ENCODE results near the gene TUBB4B. TPM values are rescaled to one million over a fixed set of nuclear protein-coding genes. Genes with fewer than 3 reads are reported as not detected.
A peak's percentile ranks its signal among the peaks of the same experiment; 100 is the strongest.

Gene TUBB4B
- total RNA-seq, 2 experiments from 2014 or later, result 417 to 443 TPM

DNA sequence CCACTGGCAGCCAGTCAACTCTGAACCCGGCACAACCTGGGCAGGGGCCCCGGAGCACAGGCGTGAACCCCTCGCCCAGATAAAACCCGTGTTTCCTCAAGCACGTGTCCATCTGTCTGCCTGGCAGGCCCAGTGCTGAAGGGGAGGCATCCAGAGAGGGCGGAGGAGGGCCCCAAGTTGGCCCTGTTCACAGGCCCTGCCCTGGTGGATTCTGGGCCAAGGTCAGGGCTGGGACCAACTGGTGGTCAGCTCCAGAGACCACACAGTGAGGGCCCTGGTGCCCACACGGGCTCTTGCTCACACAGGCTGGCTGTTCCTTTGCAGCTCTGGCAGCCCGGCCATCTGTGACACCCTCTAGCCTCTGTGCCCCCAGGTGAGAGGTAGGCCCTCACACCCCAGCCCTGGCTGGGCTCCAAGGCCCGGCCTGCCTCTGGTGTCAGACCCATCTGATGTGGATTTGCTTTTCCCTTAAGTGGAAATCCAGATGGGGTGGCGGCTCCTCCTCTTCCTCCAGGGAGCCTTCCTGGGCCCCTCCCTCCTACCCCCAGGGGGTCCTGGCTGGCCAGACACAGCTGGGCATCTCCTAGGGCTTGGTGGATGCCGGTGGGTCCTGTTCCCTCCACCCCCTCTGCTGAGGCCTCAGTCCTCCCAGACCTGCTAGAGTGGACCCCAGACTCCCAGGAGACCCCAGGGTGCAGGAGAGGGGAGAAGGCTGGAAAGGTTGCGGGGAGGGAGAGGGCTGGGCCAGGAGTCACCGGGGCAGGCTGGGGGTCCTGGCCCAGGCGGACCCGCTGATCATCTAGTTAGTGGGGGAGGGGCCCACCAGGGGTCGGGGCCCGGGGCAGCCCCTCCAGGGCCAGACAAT, 9.5 kb downstream of the TUBB4B start:
- Histone ChIP-seq H3K9me3 (ENCODE audit: low read length) (no peaks in the 10 kb centered on the region), H3K36me3 (ENCODE audit: insufficient read depth, low read length) (0 out of 2 replicates have a peak, but pooled peaks cover 2% of the 10 kb centered on the region), H2AFZ (ENCODE audit: low read length) (no peak overlapping the region), H3K4me1 (ENCODE audit: insufficient read depth, low read length, poor library complexity, severe bottlenecking) (peaks cover 42% of the 10 kb centered on the region), H3K79me2 (ENCODE audit: insufficient read depth, low read depth, low read length) (peaks cover 3% of the 10 kb centered on the region; the same call in 1 of the 2 replicates), H3K4me3 (ENCODE audit: low read depth, low read length, poor library complexity, severe bottlenecking) (no peak overlapping the region), H3K27ac (ENCODE audit: low read depth, low read length, poor library complexity, severe bottlenecking) (no peak overlapping the region), H4K20me1 (ENCODE audit: insufficient read depth, low read length) (no peaks in the 10 kb centered on the region), H3K4me2 (ENCODE audit: low read length) (no peak overlapping the region), H3K9me2 (ENCODE audit: insufficient read depth, low read length) (no peaks in the 10 kb centered on the region)
- intact Hi-C loops (cut with micrococcal nuclease; ENCODE audit: unreplicated experiment), result no loop called here
- no TSS peak for BruUV-seq (replicated peaks)
- no peak for DNase-seq (ENCODE audit: low spot score)
- POLR2A ChIA-PET, result no interaction called here
- TF ChIP-seq EZH2phosphoT487 (IDR thresholded peaks at IDR 0.05; ENCODE audit: borderline replicate concordance, low read depth, low read length) (no peak), CTCF (conservative IDR thresholded peaks at IDR 0.05; ENCODE audit: low read length) (no peak)
- CTCF ChIA-PET (ENCODE audit: unreplicated experiment), result no interaction called here

- H3K4me1 ChIP-seq (ENCODE audit: insufficient read depth, low read length, poor library complexity, severe bottlenecking), result peaks cover 42% of the 10 kb centered on the region
- peak within 1 kb of the TSS; percentile 94; the same call in 1 of the 2 replicates for H3K4me2 ChIP-seq (ENCODE audit: low read length)
- BruUV-seq (replicated peaks), result no TSS peak
- no peak for TF ChIP-seq CTCF (conservative IDR thresholded peaks at IDR 0.05; ENCODE audit: low read length)
- TF ChIP-seq EZH2phosphoT487 (IDR thresholded peaks at IDR 0.05; ENCODE audit: borderline replicate concordance, low read depth, low read length), result no peak
- no peak for DNase-seq (ENCODE audit: low spot score)
- H3K9me2 ChIP-seq (ENCODE audit: insufficient read depth, low read length), result no peaks in the 10 kb centered on the region
- H3K4me3 ChIP-seq (ENCODE audit: low read depth, low read length, poor library complexity, severe bottlenecking), result no peak within 1 kb of the TSS
- no peak within 1 kb of the TSS for H2AFZ ChIP-seq (ENCODE audit: low read length)
- H4K20me1 ChIP-seq (ENCODE audit: insufficient read depth, low read length), result peaks cover 4% of the 10 kb centered on the region; the same call in 1 of the 2 replicates
- POLR2A ChIA-PET, result no interaction called here
- CTCF ChIA-PET (ENCODE audit: unreplicated experiment), result no interaction called here
- H3K27ac ChIP-seq (ENCODE audit: low read depth, low read length, poor library complexity, severe bottlenecking), result no peak within 1 kb of the TSS
- H3K36me3 ChIP-seq (ENCODE audit: insufficient read depth, low read length), result peaks cover 8% of the 10 kb centered on the region; the same call in 1 of the 2 replicates
- no peaks in the 10 kb centered on the region for H3K9me3 ChIP-seq (ENCODE audit: low read length)
- intact Hi-C loops (cut with micrococcal nuclease; ENCODE audit: unreplicated experiment), result no loop called here
- peaks cover 9% of the 10 kb centered on the region for H3K79me2 ChIP-seq (ENCODE audit: insufficient read depth, low read depth, low read length)
Measured at GRCh38 chr9:137251194-137251461, 10.0 kb downstream of the TUBB4B start, which contains the start of gene STPG3. STPG3 (plus strand) TSS chr9:137251286; CDS start chr9:137251287, 1 bp downstream.

Data from OCI-LY7 (cell line).